Mucosa of descending colon (tissue), 3 donors: ENCODE data around the gene WHAMM. TPM values are rescaled to one million over a fixed set of nuclear protein-coding genes. Genes with fewer than 3 reads are reported as not detected.

ENCODE experiments used
- ATAC-seq: fragments of 200-7000 bp; cut with Tn5 transposase; one replicate; pipeline ENCODE4 v1.9.1; 2020; ENCODE audit warnings: mild to moderate bottlenecking, moderate library complexity
- DNase-seq, 3 donors: peaks; one replicate each; pipeline ENCODE4 v3.0.0-alpha.2; 2020
- H3K36me3 ChIP-seq: fragments of 200-600 bp; one replicate; pipeline ENCODE4 v1.8.0; 2021; ENCODE audit warnings: low read depth, mild to moderate bottlenecking
- H3K4me1 ChIP-seq: fragments of 200-600 bp; one replicate; pipeline ENCODE4 v1.8.0; 2021; ENCODE audit warnings: low read depth, mild to moderate bottlenecking
- H3K4me3 ChIP-seq: fragments of 200-600 bp; one replicate; pipeline ENCODE4 v1.8.0; 2021; ENCODE audit warnings: mild to moderate bottlenecking
- H3K9me3 ChIP-seq: fragments of 200-600 bp; one replicate; pipeline ENCODE4 v1.8.0; 2021; ENCODE audit warnings: mild to moderate bottlenecking
- CTCF ChIP-seq: fragments of 200-600 bp; IDR thresholded peaks from one replicate; pipeline ENCODE4 v1.8.0; 2022; ENCODE audit warnings: antibody characterized with exemption, mild to moderate bottlenecking
- intact Hi-C, 2 donors: fragments of 100-400 bp; cut with DNase I in 1 of 2; cut with micrococcal nuclease in 1 of 2; formaldehyde crosslinking; loops; one replicate each; pipeline versions ENCODE4 v1.11.0 to v1.11.1; 2022; cut with DNase I, micrococcal nuclease
- total RNA-seq, 3 donors: library from RNA; stranded (reverse); fragmentation: NEBNext Ultra II Directional in 2 of 3; extraction: Animal tissue kit (Norgen Biotek cat#: 25700) in 2 of 3; gene quantifications; one replicate each; pipeline versions ENCODE4 v1.2.1 to v1.2.4, GENCODE V29; 2021 to 2023
- donor health status: DM: no; HTN: no; CAD: no; lungs with moderate emphysema.
- donor health status: DM: no; HTN: no; CAD: no.
- donor health status: DM: no; HTN: yes; CAD: no.

WHAMM gene
- total RNA-seq, 3 donors from 2014 or later = 10.8 to 13.2 (median 11.4) TPM

GRCh38 chr15:82845686-82846085 lies 36.3 kb downstream of the WHAMM start:
- Histone ChIP-seq H3K9me3 (no peaks in the 10 kb centered on the region), H3K4me3 (no peak overlapping the region), H3K4me1 (no peaks in the 10 kb centered on the region), H3K36me3 (no peaks in the 10 kb centered on the region)
- ATAC-seq (no peak), DNase-seq (no peak)
- intact Hi-C loops = no loop called here
- no peak for TF ChIP-seq CTCF

DNA sequence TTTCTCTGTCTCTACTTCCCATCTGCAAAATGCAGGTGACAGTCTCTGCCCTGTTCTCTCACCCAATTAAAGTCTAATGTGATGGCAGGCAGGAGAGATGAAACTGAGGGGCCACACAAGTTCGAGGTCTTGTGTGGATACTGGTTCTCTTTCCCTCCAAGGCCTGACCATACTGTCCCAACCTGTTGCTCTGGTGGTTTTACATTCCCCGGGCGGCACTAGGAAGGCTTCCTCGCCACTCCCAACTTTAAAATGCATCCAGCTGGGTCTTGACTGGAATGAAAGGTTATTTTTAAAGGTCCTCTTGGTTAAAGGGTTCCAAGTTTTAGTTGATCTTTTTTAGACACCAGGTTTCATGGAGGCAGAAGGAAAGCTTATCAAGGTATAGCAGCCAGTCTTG lies 37.2 kb downstream of the WHAMM start:
- Histone ChIP-seq H3K4me3 (no peak overlapping the region), H3K4me1 (no peaks in the 10 kb centered on the region), H3K9me3 (no peaks in the 10 kb centered on the region), H3K36me3 (no peaks in the 10 kb centered on the region)
- ATAC-seq (no peak), DNase-seq (no peak)
- TF ChIP-seq CTCF = no peak
- intact Hi-C loops = no loop called here

GRCh38 chr15:82847703-82848102 lies 38.3 kb downstream of the WHAMM start:
- no peaks in the 10 kb centered on the region for H3K4me1 ChIP-seq
- intact Hi-C loops = no loop called here
- no peaks in the 10 kb centered on the region for H3K36me3 ChIP-seq
- ATAC-seq = no peak
- no peak overlapping the region for H3K4me3 ChIP-seq
- TF ChIP-seq CTCF = no peak
- no peak for DNase-seq
- no peaks in the 10 kb centered on the region for H3K9me3 ChIP-seq

GRCh38 chr15:82848241-82848993 lies 39.0 kb downstream of the WHAMM start:
- no peaks in the 10 kb centered on the region for H3K36me3 ChIP-seq
- no peaks in the 10 kb centered on the region for H3K4me1 ChIP-seq
- DNase-seq (no peak), ATAC-seq (no peak)
- TF ChIP-seq CTCF = no peak
- H3K4me3 ChIP-seq = no peak overlapping the region
- intact Hi-C loops = no loop called here
- no peaks in the 10 kb centered on the region for H3K9me3 ChIP-seq

DNA sequence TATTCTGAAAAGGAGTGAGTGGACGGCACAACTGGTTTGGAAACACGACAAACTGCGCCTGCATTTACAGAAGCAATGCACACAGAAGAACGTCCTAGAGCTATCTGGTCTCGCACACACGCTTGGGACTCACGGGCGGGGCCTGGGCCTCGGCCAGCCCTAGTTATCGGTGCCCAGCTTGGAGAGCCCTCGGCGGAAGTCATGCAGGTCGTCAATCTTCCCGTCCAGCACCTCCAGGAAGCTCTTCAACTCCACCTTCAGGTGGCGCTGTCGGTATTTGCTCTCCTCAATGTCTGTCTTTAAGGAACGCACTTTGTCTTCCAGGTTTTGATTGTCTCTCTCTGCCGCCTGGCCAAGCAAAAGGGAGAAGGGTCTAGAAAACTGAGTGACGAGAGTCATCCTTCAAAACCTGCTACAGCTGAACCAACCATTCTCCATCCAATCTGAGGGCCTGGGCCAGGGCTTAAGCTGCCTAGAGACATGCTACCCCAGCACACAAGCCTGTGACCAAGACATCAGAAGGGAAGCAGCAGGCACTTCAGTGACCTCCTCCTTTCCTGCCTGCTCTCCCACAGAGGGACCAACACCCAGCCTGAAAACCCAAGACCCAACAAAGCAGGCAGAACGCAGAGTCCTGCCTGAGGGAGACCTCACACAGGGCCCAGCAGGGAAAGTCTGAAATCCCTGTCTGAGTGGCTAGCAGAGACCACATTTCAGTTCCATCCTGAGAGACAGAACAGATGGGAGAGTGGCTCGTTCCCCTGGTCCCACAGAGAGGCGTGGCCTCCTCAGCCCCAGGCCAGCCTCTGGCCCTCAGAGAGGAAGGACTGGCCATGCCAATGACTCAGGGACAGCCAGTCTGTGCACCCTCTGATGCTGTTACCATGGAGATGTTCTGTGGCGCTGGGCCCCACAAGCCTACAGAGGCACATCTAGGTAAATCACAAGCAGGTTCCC lies 40.4 kb downstream of the WHAMM start:
- H3K4me1 ChIP-seq = no peaks in the 10 kb centered on the region
- no peak for TF ChIP-seq CTCF
- no peaks in the 10 kb centered on the region for H3K9me3 ChIP-seq
- H3K4me3 ChIP-seq = no peak overlapping the region
- H3K36me3 ChIP-seq = no peaks in the 10 kb centered on the region
- intact Hi-C loops = loop anchor here in 1 of 2 donors (10.0 kb wide), 1 partner anchor 155 kb away; no protein-coding TSS in a partner anchor
- peak; percentile 96 for ATAC-seq
- peak; percentile 76 to 81 (median 80) for DNase-seq
